SK-N-SH (cell line): ENCODE results near the gene HHEX. TPM values are rescaled to one million over a fixed set of nuclear protein-coding genes. Genes with fewer than 3 reads are reported as not detected.

Experiments
- CTCF ChIA-PET: fragments of 300-600, 350-600 bp; formaldehyde crosslinking; extraction: SDS; loops from one replicate; lab custom pipeline; 2021; lab: Yijun Ruan, JAX
- POLR2A ChIA-PET: fragments of 350-600 bp; sonication (Branson Sonifier 250); formaldehyde crosslinking; extraction: SDS; loops from one replicate; lab custom pipeline; 2020; ENCODE audit warnings: antibody characterized with exemption, inconsistent platforms; lab: Yijun Ruan, JAX
- DNase-seq: peaks from one replicate; pipeline ENCODE4 v3.0.0; 2012
- H2AFZ ChIP-seq: fragments of 200-600 bp; sonication (generic); 2 replicates; pipeline ENCODE4 v1.8.1; 2016; ENCODE audit warnings: antibody characterized with exemption, mild to moderate bottlenecking, low read depth
- H3F3A ChIP-seq: fragments of 200-600 bp; sonication (generic); replicated peaks from 2 replicates; pipeline ENCODE3; 2016; ENCODE audit warnings: antibody characterized with exemption, mild to moderate bottlenecking; ENCODE audit not compliant: insufficient read depth
- H3K27ac ChIP-seq, 2 experiments: fragments of 200-500 bp in 1 of 2; fragments of 200-600 bp in 1 of 2; sonication (Bioruptor generic) in 1 of 2; sonication (generic), shearing (Covaris generic) in 1 of 2; 2 replicates each; pipeline versions ENCODE4 v1.5.1 to v1.6.1; 2014 to 2016; ENCODE audit warnings: low read depth in 2 of 2, inconsistent platforms in 1 of 2, low read length in 1 of 2, mild to moderate bottlenecking in 1 of 2, mixed read lengths in 1 of 2
- H3K27me3 ChIP-seq: fragments of 200-600 bp; sonication (generic), shearing (Covaris generic); 2 replicates; pipeline ENCODE4 v1.6.1; 2016; ENCODE audit warnings: mixed run types; ENCODE audit not compliant: insufficient read depth
- H3K36me3 ChIP-seq, 2 experiments: fragments of 200-500 bp in 1 of 2; fragments of 200-600 bp in 1 of 2; sonication (Bioruptor generic) in 1 of 2; sonication (generic) in 1 of 2; replicated peaks in 1 of 2; 2 replicates each; pipeline versions ENCODE3 to v1.5.1; 2014 to 2016; ENCODE audit warnings: low read length in 1 of 2, mild to moderate bottlenecking in 1 of 2; ENCODE audit not compliant: insufficient read depth in 2 of 2, control insufficient read depth in 1 of 2
- H3K4me1 ChIP-seq, 2 experiments: fragments of 200-500 bp in 1 of 2; fragments of 200-600 bp in 1 of 2; sonication (Bioruptor generic) in 1 of 2; sonication (generic), shearing (Covaris generic) in 1 of 2; 2 replicates each; pipeline versions ENCODE4 v1.5.1 to v1.6.1; 2014 to 2016; ENCODE audit warnings: low read depth in 1 of 2, low read length in 1 of 2, mixed run types in 1 of 2; ENCODE audit not compliant: insufficient read depth in 2 of 2, control insufficient read depth in 1 of 2
- H3K4me2 ChIP-seq: fragments of 200-600 bp; sonication (generic), shearing (Covaris generic); 2 replicates; pipeline ENCODE4 v1.6.1; 2017; ENCODE audit warnings: mixed run types
- H3K4me3 ChIP-seq, 2 experiments: fragments of 200-500 bp in 1 of 2; fragments of 200-600 bp in 1 of 2; sonication (Bioruptor generic) in 1 of 2; sonication (generic), shearing (Covaris generic) in 1 of 2; 2 replicates each; pipeline versions ENCODE4 v1.5.1 to v1.8.1; 2014 to 2016; ENCODE audit warnings: low read depth in 2 of 2, inconsistent platforms in 1 of 2, low read length in 1 of 2, mild to moderate bottlenecking in 1 of 2, mixed read lengths in 1 of 2, moderate library complexity in 1 of 2
- H3K79me2 ChIP-seq: fragments of 200-600 bp; sonication (generic); 2 replicates; pipeline ENCODE4 v1.8.1; 2017; ENCODE audit warnings: mild to moderate bottlenecking; ENCODE audit not compliant: insufficient read depth
- H3K9ac ChIP-seq: fragments of 200-600 bp; sonication (generic); 2 replicates; pipeline ENCODE4 v1.6.1; 2017; ENCODE audit warnings: mixed run types
- H3K9me2 ChIP-seq: fragments of 200-600 bp; sonication (generic); 2 replicates; pipeline ENCODE4 v1.6.1; 2017; ENCODE audit warnings: mixed run types
- H3K9me3 ChIP-seq: fragments of 200-600 bp; sonication (generic); 2 replicates; pipeline ENCODE4 v1.6.1; 2017; ENCODE audit warnings: mixed run types, mild to moderate bottlenecking, moderate library complexity
- H4K20me1 ChIP-seq: fragments of 200-600 bp; sonication (generic); 2 replicates; pipeline ENCODE4 v1.6.1; 2017; ENCODE audit warnings: mild to moderate bottlenecking, mixed run types; ENCODE audit not compliant: insufficient read depth
- ELF1 ChIP-seq: IDR thresholded peaks from 2 replicates; pipeline ENCODE4 v1.4.0; 2012
- EZH2phosphoT487 ChIP-seq: fragments of 200-600 bp; sonication (generic); IDR thresholded peaks from 2 replicates; pipeline ENCODE4 v1.6.1; 2017; ENCODE audit warnings: low read depth, mixed run types, mild to moderate bottlenecking, antibody characterized with exemption, moderate library complexity, borderline replicate concordance
- GATA2 ChIP-seq: sonication (generic); formaldehyde crosslinking; IDR thresholded peaks from 2 replicates; pipeline ENCODE4 v1.5.0; 2020; ENCODE audit warnings: mild to moderate bottlenecking, missing genetic modification reagents
- JUND ChIP-seq: IDR thresholded peaks from 2 replicates; pipeline ENCODE4 v1.4.0; 2012
- MEF2A ChIP-seq: IDR thresholded peaks from 2 replicates; pipeline ENCODE4 v1.4.0; 2012; ENCODE audit warnings: low read depth, borderline replicate concordance
- RAD21 ChIP-seq: IDR thresholded peaks from 2 replicates; pipeline ENCODE4 v1.6.1; 2012; ENCODE audit warnings: mild to moderate bottlenecking, low read length
- SIN3A ChIP-seq: IDR thresholded peaks from 2 replicates; pipeline ENCODE4 v1.6.1; 2012; ENCODE audit warnings: low read depth, mild to moderate bottlenecking, low read length, moderate library complexity, borderline replicate concordance
- SMC3 ChIP-seq: IDR thresholded peaks from 2 replicates; pipeline ENCODE4 v1.6.1; 2012; ENCODE audit warnings: low read depth, low read length, improper control_type of control experiment
- TEAD4 ChIP-seq: IDR thresholded peaks from 2 replicates; pipeline ENCODE4 v1.4.0; 2012; ENCODE audit warnings: mild to moderate bottlenecking, borderline replicate concordance; ENCODE audit not compliant: insufficient read depth
- WGBS: methylation state at CpG from one replicate; pipeline ENCODE4 v1.1.6; 2017; ENCODE audit warnings: low lambda C conversion rate; 5-methylcytosine and 5-hydroxymethylcytosine counted together
- polyA plus RNA-seq, 3 experiments: library from polyadenylated mRNA; depleted of rRNA; stranded (reverse); fragments of >200 nt; gene quantifications; 2 replicates each; pipeline ENCODE4 v1.2.3, GENCODE V29; 2012
- TF ChIP-seq, protein P1 (sequence below): IDR thresholded peaks from 2 replicates; pipeline ENCODE4; 2012
- TF ChIP-seq, protein P2 (sequence below): fragments of 200-600 bp; sonication (generic); IDR thresholded peaks from 2 replicates; pipeline ENCODE4 v1.6.1; 2017; ENCODE audit warnings: antibody characterized with exemption, mild to moderate bottlenecking, moderate library complexity
- TF ChIP-seq, protein P3 (sequence below): IDR thresholded peaks from 2 replicates; pipeline ENCODE4 v1.4.0; 2012; ENCODE audit warnings: low read depth

HHEX gene
- polyA plus RNA-seq, 1 of the 3 experiments (the other 2 are of a cell fraction), result 1.1 TPM

DNA sequence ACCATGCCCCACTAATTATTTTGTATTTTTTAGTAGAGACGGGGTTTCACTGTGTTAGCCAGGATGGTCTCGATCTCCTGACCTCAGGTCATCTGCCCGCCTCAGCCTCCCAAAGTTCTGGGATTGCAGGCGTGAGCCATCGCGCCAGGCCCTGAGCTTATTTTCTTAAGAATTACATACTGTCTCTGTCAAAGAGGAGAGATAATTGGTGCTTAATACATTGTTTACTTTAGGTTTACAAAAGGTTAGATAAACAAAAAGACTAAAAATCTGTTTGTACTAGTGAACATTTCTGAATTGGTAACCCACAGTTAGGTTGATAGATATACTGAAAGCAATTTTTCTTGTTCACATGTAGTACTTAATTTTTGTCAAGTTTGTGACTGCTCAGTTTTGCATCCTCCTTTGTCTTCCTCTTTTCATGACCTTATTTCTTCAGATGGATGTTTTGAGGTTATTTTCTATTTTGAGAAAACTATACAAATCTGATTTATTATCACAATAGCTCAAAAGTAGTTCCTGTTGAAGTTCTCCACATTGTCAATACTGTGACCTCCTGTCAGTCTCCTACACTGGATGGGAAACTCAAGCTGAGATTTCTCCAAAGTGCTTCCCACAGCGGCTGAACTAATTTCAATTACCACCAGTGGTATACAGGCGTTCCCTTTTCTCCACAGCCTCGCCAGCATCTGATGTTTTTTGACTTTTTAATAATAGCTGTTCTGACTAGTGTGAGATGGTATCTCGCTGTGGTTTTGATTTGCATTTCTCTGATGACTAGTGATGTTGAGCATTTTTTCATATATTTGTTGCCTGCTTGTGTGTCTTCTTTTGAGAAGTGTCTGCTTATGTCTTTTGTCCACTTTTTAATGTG is 22.5 kb downstream of the HHEX start:
- H3K4me3 ChIP-seq, result no peak overlapping the region
- no peaks in the 10 kb centered on the region for H3K9me2 ChIP-seq

DNA sequence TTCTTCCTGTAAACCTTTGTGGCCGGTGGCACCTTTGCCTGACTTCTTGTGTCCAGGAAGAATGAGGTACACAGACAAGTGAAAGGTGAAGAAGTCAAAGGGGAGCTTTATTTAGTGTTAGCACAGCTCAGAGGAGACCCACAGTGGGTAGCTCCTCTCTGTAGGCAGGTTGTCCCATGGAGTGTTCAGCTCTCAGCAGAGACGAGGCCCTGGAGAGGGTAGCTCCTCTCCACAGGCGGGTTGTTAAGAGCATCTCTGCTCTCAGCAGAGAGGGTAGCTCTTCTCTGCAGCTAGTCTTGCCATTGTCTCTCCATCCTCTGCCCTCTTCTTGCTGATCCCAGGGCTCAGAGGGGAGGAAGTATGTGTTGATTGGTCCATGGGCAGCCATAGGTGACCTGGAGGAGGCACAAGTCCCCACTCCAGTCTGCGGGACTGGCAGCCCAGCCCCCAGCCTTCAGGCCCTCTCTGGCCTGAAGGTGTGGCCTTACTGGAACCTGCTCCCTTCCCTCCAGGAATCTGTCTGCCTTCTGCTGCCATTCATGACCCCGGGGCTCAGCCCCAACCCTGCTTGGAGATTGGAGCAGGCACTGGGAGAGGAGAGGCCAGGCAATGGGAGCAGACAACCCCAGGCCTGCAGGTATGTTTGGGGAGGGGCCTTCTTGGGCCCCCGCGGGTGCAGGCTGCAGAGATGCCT is 24.5 kb downstream of the HHEX start:
- WGBS, result 39% methylated on average over 4 of the region's 7 CpGs
- TF ChIP-seq, protein P1, sequence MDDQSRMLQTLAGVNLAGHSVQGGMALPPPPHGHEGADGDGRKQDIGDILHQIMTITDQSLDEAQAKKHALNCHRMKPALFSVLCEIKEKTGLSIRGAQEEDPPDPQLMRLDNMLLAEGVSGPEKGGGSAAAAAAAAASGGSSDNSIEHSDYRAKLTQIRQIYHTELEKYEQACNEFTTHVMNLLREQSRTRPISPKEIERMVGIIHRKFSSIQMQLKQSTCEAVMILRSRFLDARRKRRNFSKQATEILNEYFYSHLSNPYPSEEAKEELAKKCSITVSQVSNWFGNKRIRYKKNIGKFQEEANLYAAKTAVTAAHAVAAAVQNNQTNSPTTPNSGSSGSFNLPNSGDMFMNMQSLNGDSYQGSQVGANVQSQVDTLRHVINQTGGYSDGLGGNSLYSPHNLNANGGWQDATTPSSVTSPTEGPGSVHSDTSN, result no peak
- TF ChIP-seq GATA2 (no peak), SIN3A (no peak), EZH2phosphoT487 (no peak), SMC3 (no peak), ELF1 (no peak), MEF2A (no peak), RAD21 (no peak), TEAD4 (no peak)
- TF ChIP-seq, protein P2, sequence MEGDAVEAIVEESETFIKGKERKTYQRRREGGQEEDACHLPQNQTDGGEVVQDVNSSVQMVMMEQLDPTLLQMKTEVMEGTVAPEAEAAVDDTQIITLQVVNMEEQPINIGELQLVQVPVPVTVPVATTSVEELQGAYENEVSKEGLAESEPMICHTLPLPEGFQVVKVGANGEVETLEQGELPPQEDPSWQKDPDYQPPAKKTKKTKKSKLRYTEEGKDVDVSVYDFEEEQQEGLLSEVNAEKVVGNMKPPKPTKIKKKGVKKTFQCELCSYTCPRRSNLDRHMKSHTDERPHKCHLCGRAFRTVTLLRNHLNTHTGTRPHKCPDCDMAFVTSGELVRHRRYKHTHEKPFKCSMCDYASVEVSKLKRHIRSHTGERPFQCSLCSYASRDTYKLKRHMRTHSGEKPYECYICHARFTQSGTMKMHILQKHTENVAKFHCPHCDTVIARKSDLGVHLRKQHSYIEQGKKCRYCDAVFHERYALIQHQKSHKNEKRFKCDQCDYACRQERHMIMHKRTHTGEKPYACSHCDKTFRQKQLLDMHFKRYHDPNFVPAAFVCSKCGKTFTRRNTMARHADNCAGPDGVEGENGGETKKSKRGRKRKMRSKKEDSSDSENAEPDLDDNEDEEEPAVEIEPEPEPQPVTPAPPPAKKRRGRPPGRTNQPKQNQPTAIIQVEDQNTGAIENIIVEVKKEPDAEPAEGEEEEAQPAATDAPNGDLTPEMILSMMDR, result no peak
- TF ChIP-seq, protein P3, sequence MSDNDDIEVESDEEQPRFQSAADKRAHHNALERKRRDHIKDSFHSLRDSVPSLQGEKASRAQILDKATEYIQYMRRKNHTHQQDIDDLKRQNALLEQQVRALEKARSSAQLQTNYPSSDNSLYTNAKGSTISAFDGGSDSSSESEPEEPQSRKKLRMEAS, result no peak
- Histone ChIP-seq H4K20me1 (no peaks in the 10 kb centered on the region), H2AFZ (no peak overlapping the region), H3K9ac (no peak overlapping the region), H3K27me3 (no peaks in the 10 kb centered on the region), H3K79me2 (no peaks in the 10 kb centered on the region), H3K9me2 (no peaks in the 10 kb centered on the region), H3K4me3 (no peak overlapping the region), H3K4me1 (no peaks in the 10 kb centered on the region), H3K36me3 (no peaks in the 10 kb centered on the region), H3K4me2 (no peak overlapping the region), H3K9me3 (no peaks in the 10 kb centered on the region), H3K27ac (no peak overlapping the region), H3F3A (no peaks in the 10 kb centered on the region)
- no peak for DNase-seq
- POLR2A ChIA-PET, result no interaction called here
- CTCF ChIA-PET, result no interaction called here

More for the DNA sequence above, 22.5 kb downstream of the HHEX start:
- no peaks in the 10 kb centered on the region for H3F3A ChIP-seq
- TF ChIP-seq JUND (no peak), SMC3 (no peak)
- TF ChIP-seq, all 33 proteins: peak for 0
- Histone ChIP-seq H4K20me1 (no peaks in the 10 kb centered on the region), H3K4me1 (no peaks in the 10 kb centered on the region), H3K9ac (no peak overlapping the region), H3K36me3 (no peaks in the 10 kb centered on the region), H3K79me2 (no peaks in the 10 kb centered on the region), H3K9me3 (no peaks in the 10 kb centered on the region), H3K4me2 (no peak overlapping the region), H3K27me3 (no peaks in the 10 kb centered on the region), H3K27ac (no peak overlapping the region), H2AFZ (no peak overlapping the region)
- no peak for DNase-seq
- CTCF ChIA-PET, result no interaction called here
- POLR2A ChIA-PET, result no interaction called here
- WGBS, result 76% methylated on average over 10 of the region's 10 CpGs
